HepG2 (cell line): ENCODE results near the gene CAPN9. TPM values are rescaled to one million over a fixed set of nuclear protein-coding genes. Genes with fewer than 3 reads are reported as not detected.

ENCODE experiments used
- ATAD3A ChIP-seq: sonication (generic); formaldehyde crosslinking; IDR thresholded peaks from 2 replicates; pipeline ENCODE4 v1.4.0; 2020; ENCODE audit warnings: missing genetic modification reagents
- ATF1 ChIP-seq: IDR thresholded peaks from 2 replicates; pipeline ENCODE4 v1.6.1; 2016; ENCODE audit warnings: mild to moderate bottlenecking, control low read depth
- ATM ChIP-seq: fragments of 450-650 bp; IDR thresholded peaks from 2 replicates; pipeline ENCODE4 v1.7.1; 2017; ENCODE audit warnings: mild to moderate bottlenecking, borderline replicate concordance
- CBX1 ChIP-seq: IDR thresholded peaks from one replicate; pipeline ENCODE4 v1.6.1; 2016; ENCODE audit warnings: antibody characterized with exemption, low read depth
- CENPX ChIP-seq: sonication (generic); formaldehyde crosslinking; IDR thresholded peaks from 2 replicates; pipeline ENCODE4 v1.9.0; 2021; ENCODE audit warnings: mild to moderate bottlenecking, missing genetic modification reagents, moderate library complexity
- FOXA3 ChIP-seq: IDR thresholded peaks from 2 replicates; pipeline ENCODE4 v1.6.1; 2016; ENCODE audit warnings: missing genetic modification reagents, missing compliant biosample characterization
- HNRNPH1 ChIP-seq: fragments of 200-400 bp; formaldehyde crosslinking; optimal IDR thresholded peaks from 2 replicates; pipeline ENCODE3; 2017; ENCODE audit warnings: mild to moderate bottlenecking, low read depth, low read length
- ISL2 ChIP-seq: sonication (generic); formaldehyde crosslinking; IDR thresholded peaks from 2 replicates; pipeline ENCODE4 v1.5.0; 2020; ENCODE audit warnings: missing genetic modification reagents
- MAFF ChIP-seq: IDR thresholded peaks from 2 replicates; pipeline ENCODE4 v1.6.1; 2011; ENCODE audit warnings: low read depth, low read length, improper control_type of control experiment
- MAZ ChIP-seq, 2 experiments: sonication (generic) in 1 of 2; formaldehyde crosslinking in 1 of 2; IDR thresholded peaks; 2 replicates each; pipeline versions ENCODE4 v1.5.0 to v1.6.1; 2012 to 2020; ENCODE audit warnings: low read depth in 2 of 2, mild to moderate bottlenecking in 2 of 2, borderline replicate concordance in 1 of 2, improper control_type of control experiment in 1 of 2, low read length in 1 of 2, missing genetic modification reagents in 1 of 2, moderate library complexity in 1 of 2
- NFE2L2 ChIP-seq: fragments of 150-350 bp; IDR thresholded peaks from 2 replicates; pipeline ENCODE4 v1.6.1; 2014; ENCODE audit warnings: low read length
- NKX3-1 ChIP-seq: sonication (generic); formaldehyde crosslinking; IDR thresholded peaks from 2 replicates; pipeline ENCODE4 v1.5.0; 2020; ENCODE audit warnings: missing genetic modification reagents
- REPIN1 ChIP-seq: sonication (generic); formaldehyde crosslinking; IDR thresholded peaks from 2 replicates; pipeline ENCODE4 v1.8.0; 2022; ENCODE audit warnings: missing genetic modification reagents, low read depth, mild to moderate bottlenecking, borderline replicate concordance
- SETDB1 ChIP-seq: sonication (generic); formaldehyde crosslinking; IDR thresholded peaks from 2 replicates; pipeline ENCODE4 v1.5.1; 2020; ENCODE audit warnings: missing genetic modification reagents, mild to moderate bottlenecking, borderline replicate concordance
- SMAD3 ChIP-seq: sonication (generic); formaldehyde crosslinking; IDR thresholded peaks from 2 replicates; pipeline ENCODE4 v1.4.0; 2020; ENCODE audit warnings: missing genetic modification reagents
- SMAD9 ChIP-seq: sonication (generic); formaldehyde crosslinking; IDR thresholded peaks from 2 replicates; pipeline ENCODE4 v1.5.1; 2020; ENCODE audit warnings: mild to moderate bottlenecking, missing genetic modification reagents
- TBP ChIP-seq: sonication (generic); formaldehyde crosslinking; IDR thresholded peaks from 2 replicates; pipeline ENCODE4 v1.5.0; 2020; ENCODE audit warnings: missing genetic modification reagents
- TRIM24 ChIP-seq: sonication (generic); formaldehyde crosslinking; IDR thresholded peaks from 2 replicates; pipeline ENCODE4 v1.8.0; 2022; ENCODE audit warnings: mild to moderate bottlenecking, missing genetic modification reagents
- ZBTB38 ChIP-seq: sonication (generic); formaldehyde crosslinking; IDR thresholded peaks from 2 replicates; pipeline ENCODE4 v1.5.1; 2020; ENCODE audit warnings: mild to moderate bottlenecking, missing genetic modification reagents
- ZC3H13 ChIP-seq: sonication (generic); formaldehyde crosslinking; IDR thresholded peaks from 2 replicates; pipeline ENCODE4 v1.8.1; 2023; ENCODE audit warnings: mild to moderate bottlenecking, missing genetic modification reagents, moderate library complexity
- ZFP37 ChIP-seq: sonication (generic); formaldehyde crosslinking; IDR thresholded peaks from 2 replicates; pipeline ENCODE4 v1.4.0; 2020; ENCODE audit warnings: missing genetic modification reagents, borderline replicate concordance
- ZNF317 ChIP-seq: sonication (generic); formaldehyde crosslinking; IDR thresholded peaks from 2 replicates; pipeline ENCODE4 v1.5.0; 2020; ENCODE audit warnings: mild to moderate bottlenecking, missing genetic modification reagents
- ZNF569 ChIP-seq: sonication (generic); formaldehyde crosslinking; IDR thresholded peaks from 2 replicates; pipeline ENCODE4 v1.5.0; 2020; ENCODE audit warnings: mild to moderate bottlenecking, missing genetic modification reagents, moderate library complexity, borderline replicate concordance
- ZNF607 ChIP-seq: sonication (generic); formaldehyde crosslinking; IDR thresholded peaks from 2 replicates; pipeline ENCODE4 v1.5.1; 2020; ENCODE audit warnings: missing genetic modification reagents, mild to moderate bottlenecking, borderline replicate concordance
- ZNF878 ChIP-seq: sonication (generic); formaldehyde crosslinking; IDR thresholded peaks from 2 replicates; pipeline ENCODE4 v1.8.1; 2023; ENCODE audit warnings: mild to moderate bottlenecking, missing genetic modification reagents, moderate library complexity
- polyA plus RNA-seq, 8 experiments: library from polyadenylated mRNA; depleted of rRNA in 3 of 8; stranded (reverse) in 7 of 8; unstranded in 1 of 8; fragments of >200 nt; fragmentation: Illumina TruSeq in 4 of 8; extraction: Trizol in 4 of 8; gene quantifications; 2 replicates each; pipeline versions ENCODE4 v1.2.1 to v1.2.3, GENCODE V29; 2011 to 2016; ENCODE audit warnings: low read depth in 4 of 8, missing spikeins in 1 of 8, mixed read lengths in 1 of 8; ENCODE audit not compliant: insufficient read depth in 1 of 8
- total RNA-seq, 5 experiments: library from RNA; depleted of rRNA; stranded (reverse); fragments of >200 nt; fragmentation: Illumina TruSeq; extraction: Trizol; gene quantifications; 2 replicates each; pipeline ENCODE4 v1.2.3, GENCODE V29; 2016; ENCODE audit warnings: low read depth in 1 of 5
- TF ChIP-seq, protein P1 (sequence below): sonication (generic); formaldehyde crosslinking; IDR thresholded peaks from 2 replicates; pipeline ENCODE4 v1.5.0; 2020; ENCODE audit warnings: missing genetic modification reagents
- TF ChIP-seq, protein P2 (sequence below): IDR thresholded peaks from 2 replicates; pipeline ENCODE4 v1.6.1; 2016; ENCODE audit warnings: missing compliant biosample characterization, missing genetic modification reagents, borderline replicate concordance
- TF ChIP-seq, protein P3 (sequence below): sonication (generic); formaldehyde crosslinking; IDR thresholded peaks from 2 replicates; pipeline ENCODE4 v1.8.1; 2023; ENCODE audit warnings: mild to moderate bottlenecking, missing genetic modification reagents
- TF ChIP-seq, protein P4 (sequence below): sonication (generic); formaldehyde crosslinking; IDR thresholded peaks from 2 replicates; pipeline ENCODE4 v1.8.0; 2023; ENCODE audit warnings: mild to moderate bottlenecking, missing genetic modification reagents

The CAPN9 gene
- total and polyA plus RNA-seq, 2 of the 13 experiments (the other 11 are each of a cell fraction or from before 2014, with no cell fraction given) = 0.04 to 0.31 TPM

DNA sequence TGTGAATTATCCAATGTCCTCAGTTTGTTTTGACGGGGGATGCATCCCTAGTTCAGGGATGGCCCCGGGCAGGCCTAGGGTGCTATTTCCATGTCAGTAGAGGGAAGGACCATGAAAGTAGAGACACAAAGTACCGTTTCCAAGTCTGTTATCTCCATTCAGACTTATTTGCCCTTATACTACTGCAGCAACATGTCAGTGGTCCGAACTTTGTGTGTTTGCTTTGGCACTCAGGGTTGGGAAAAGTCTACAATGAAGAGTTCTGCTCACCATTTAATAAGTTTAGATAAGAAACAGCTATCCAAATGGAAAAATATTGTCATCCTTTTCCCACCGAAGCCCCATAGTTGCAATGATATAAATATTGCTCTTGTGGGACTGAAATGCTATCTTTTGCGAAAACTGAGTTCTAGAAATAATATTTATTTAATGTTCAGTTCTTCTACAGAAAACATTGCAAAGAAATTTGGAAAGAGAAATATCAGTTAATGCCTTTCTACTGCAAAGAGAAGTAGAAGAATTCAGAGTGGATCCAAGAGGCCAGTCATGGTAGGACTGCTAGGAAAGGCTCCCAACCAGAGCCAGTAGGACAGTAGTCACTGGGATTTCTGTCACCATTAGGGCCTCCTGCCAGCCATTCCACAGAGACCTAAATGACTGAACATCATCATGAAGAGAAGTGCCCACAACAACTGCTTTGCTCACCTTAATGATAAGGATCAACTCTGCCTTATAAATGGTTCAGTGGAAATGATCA, 21.8 kb upstream of the CAPN9 start (continued):
- TF ChIP-seq ZNF569 (no peak), CENPX (CRISPR knock-in tag) (no peak), HNRNPH1 (no peak), TRIM24 (CRISPR knock-in tag) (no peak), CBX1 (no peak), NKX3-1 (CRISPR knock-in tag) (no peak), ATM (no peak), NFE2L2 (no peak), ATAD3A (no peak), ISL2 (CRISPR knock-in tag) (peak; percentile 85), FOXA3 (peak; percentile 85), MAFF (no peak), SMAD3 (CRISPR knock-in tag) (no peak), ZNF607 (CRISPR knock-in tag) (no peak), REPIN1 (peak; percentile 55; the same call in 1 of the 2 replicates), SETDB1 (CRISPR knock-in tag) (no peak), SMAD9 (CRISPR knock-in tag) (no peak), TBP (CRISPR knock-in tag) (no peak), ZNF878 (CRISPR knock-in tag) (no peak), ZC3H13 (CRISPR knock-in tag) (no peak), ATF1 (CRISPR knock-in tag) (peak; percentile 21; the same call in 1 of the 2 replicates), ZNF317 (no peak), MAZ (IDR thresholded peaks at IDR 0.05; ENCODE audit: borderline replicate concordance, low read depth, low read length) (no peak), MAZ (CRISPR knock-in tag; IDR thresholded peaks at IDR 0.05; ENCODE audit: low read depth) (no peak), ZBTB38 (CRISPR knock-in tag) (no peak), ZFP37 (CRISPR knock-in tag) (no peak)
- TF ChIP-seq, protein P1, sequence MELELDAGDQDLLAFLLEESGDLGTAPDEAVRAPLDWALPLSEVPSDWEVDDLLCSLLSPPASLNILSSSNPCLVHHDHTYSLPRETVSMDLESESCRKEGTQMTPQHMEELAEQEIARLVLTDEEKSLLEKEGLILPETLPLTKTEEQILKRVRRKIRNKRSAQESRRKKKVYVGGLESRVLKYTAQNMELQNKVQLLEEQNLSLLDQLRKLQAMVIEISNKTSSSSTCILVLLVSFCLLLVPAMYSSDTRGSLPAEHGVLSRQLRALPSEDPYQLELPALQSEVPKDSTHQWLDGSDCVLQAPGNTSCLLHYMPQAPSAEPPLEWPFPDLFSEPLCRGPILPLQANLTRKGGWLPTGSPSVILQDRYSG (CRISPR knock-in tag) = no peak
- TF ChIP-seq, protein P2, sequence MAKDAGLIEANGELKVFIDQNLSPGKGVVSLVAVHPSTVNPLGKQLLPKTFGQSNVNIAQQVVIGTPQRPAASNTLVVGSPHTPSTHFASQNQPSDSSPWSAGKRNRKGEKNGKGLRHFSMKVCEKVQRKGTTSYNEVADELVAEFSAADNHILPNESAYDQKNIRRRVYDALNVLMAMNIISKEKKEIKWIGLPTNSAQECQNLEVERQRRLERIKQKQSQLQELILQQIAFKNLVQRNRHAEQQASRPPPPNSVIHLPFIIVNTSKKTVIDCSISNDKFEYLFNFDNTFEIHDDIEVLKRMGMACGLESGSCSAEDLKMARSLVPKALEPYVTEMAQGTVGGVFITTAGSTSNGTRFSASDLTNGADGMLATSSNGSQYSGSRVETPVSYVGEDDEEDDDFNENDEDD (CRISPR knock-in tag) = no peak
- TF ChIP-seq, protein P3, sequence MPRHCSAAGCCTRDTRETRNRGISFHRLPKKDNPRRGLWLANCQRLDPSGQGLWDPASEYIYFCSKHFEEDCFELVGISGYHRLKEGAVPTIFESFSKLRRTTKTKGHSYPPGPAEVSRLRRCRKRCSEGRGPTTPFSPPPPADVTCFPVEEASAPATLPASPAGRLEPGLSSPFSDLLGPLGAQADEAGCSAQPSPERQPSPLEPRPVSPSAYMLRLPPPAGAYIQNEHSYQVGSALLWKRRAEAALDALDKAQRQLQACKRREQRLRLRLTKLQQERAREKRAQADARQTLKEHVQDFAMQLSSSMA (CRISPR knock-in tag) = no peak
- TF ChIP-seq, protein P4, sequence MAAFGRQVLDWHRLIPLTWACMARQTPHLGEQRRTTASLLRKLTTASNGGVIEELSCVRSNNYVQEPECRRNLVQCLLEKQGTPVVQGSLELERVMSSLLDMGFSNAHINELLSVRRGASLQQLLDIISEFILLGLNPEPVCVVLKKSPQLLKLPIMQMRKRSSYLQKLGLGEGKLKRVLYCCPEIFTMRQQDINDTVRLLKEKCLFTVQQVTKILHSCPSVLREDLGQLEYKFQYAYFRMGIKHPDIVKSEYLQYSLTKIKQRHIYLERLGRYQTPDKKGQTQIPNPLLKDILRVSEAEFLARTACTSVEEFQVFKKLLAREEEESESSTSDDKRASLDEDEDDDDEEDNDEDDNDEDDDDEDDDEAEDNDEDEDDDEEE (CRISPR knock-in tag) = no peak
